Trophoblast cell (in vitro differentiated cells and primary cell): ENCODE measurements around the gene AUTS2.

Source experiments
- DNase-seq, 2 donors: peaks; one replicate each; pipeline ENCODE4 v3.0.0-alpha.2; 2016
- H2AFZ ChIP-seq: 2 replicates; pipeline ENCODE4 v1.6.1; 2013; ENCODE audit warnings: low read length, moderate library complexity, mild to moderate bottlenecking; ENCODE audit not compliant: insufficient read depth, poor library complexity
- H2AK5ac ChIP-seq: 2 replicates; pipeline ENCODE4 v1.6.1; 2013; ENCODE audit warnings: mild to moderate bottlenecking, low read length
- H2BK120ac ChIP-seq: 2 replicates; pipeline ENCODE4 v1.6.1; 2013; ENCODE audit warnings: low read length, mild to moderate bottlenecking, moderate library complexity; ENCODE audit not compliant: insufficient read depth, poor library complexity
- H2BK12ac ChIP-seq: 2 replicates; pipeline ENCODE4 v1.6.1; 2013; ENCODE audit warnings: mild to moderate bottlenecking, low read length, moderate library complexity
- H2BK5ac ChIP-seq: 2 replicates; pipeline ENCODE4 v1.6.1; 2013; ENCODE audit warnings: low read length, low read depth, moderate library complexity, mild to moderate bottlenecking; ENCODE audit not compliant: poor library complexity
- H3K14ac ChIP-seq: 2 replicates; pipeline ENCODE4 v1.6.1; 2013; ENCODE audit warnings: mild to moderate bottlenecking, low read length
- H3K18ac ChIP-seq: 2 replicates; pipeline ENCODE4 v1.6.1; 2013; ENCODE audit warnings: mild to moderate bottlenecking, low read length
- H3K23ac ChIP-seq: 2 replicates; pipeline ENCODE4 v1.6.1; 2013; ENCODE audit warnings: low read length
- H3K27ac ChIP-seq: 2 replicates; pipeline ENCODE4 v1.5.1; 2013; ENCODE audit warnings: low read depth, mild to moderate bottlenecking, inconsistent platforms, low read length, moderate library complexity
- H3K27me3 ChIP-seq: 2 replicates; pipeline ENCODE4 v1.6.1; 2013; ENCODE audit warnings: inconsistent platforms, mild to moderate bottlenecking, low read length, moderate library complexity; ENCODE audit not compliant: insufficient read depth
- H3K36me3 ChIP-seq, 2 experiments: 1 replicate in 1 of 2; 2 replicates in 1 of 2; pipeline ENCODE4 v1.6.1; 2013; ENCODE audit warnings: low read length in 2 of 2, mild to moderate bottlenecking in 2 of 2, moderate library complexity in 1 of 2; ENCODE audit not compliant: insufficient read depth in 2 of 2, control insufficient read depth in 1 of 2
- H3K4ac ChIP-seq: 2 replicates; pipeline ENCODE4 v1.6.1; 2013; ENCODE audit warnings: low read depth, mild to moderate bottlenecking, low read length, moderate library complexity
- H3K4me1 ChIP-seq, 2 experiments: 1 replicate in 1 of 2; 2 replicates in 1 of 2; pipeline ENCODE4 v1.6.1; 2013; ENCODE audit warnings: low read length in 2 of 2, mild to moderate bottlenecking in 2 of 2, moderate library complexity in 1 of 2; ENCODE audit not compliant: insufficient read depth in 2 of 2, control insufficient read depth in 1 of 2
- H3K4me2 ChIP-seq: 2 replicates; pipeline ENCODE4 v1.6.1; 2013; ENCODE audit warnings: inconsistent platforms, mild to moderate bottlenecking, low read length, moderate library complexity
- H3K4me3 ChIP-seq: 2 replicates; pipeline ENCODE4 v1.5.1; 2013; ENCODE audit warnings: mild to moderate bottlenecking, low read depth, low read length, inconsistent platforms
- H3K79me1 ChIP-seq: one replicate; pipeline ENCODE4 v1.6.1; 2013; ENCODE audit warnings: low read length
- H3K79me2 ChIP-seq: 2 replicates; pipeline ENCODE4 v1.6.1; 2013; ENCODE audit warnings: low read length, mild to moderate bottlenecking; ENCODE audit not compliant: control insufficient read depth, insufficient read depth, poor library complexity
- H3K9ac ChIP-seq: 2 replicates; pipeline ENCODE4 v1.6.1; 2013; ENCODE audit warnings: mild to moderate bottlenecking, low read length
- H3K9me3 ChIP-seq: 2 replicates; pipeline ENCODE4 v1.6.1; 2013; ENCODE audit warnings: low read depth, mild to moderate bottlenecking, control low read depth, inconsistent platforms, low read length; ENCODE audit not compliant: insufficient read depth
- H4K12ac ChIP-seq: 2 replicates; pipeline ENCODE4 v1.6.1; 2013; ENCODE audit warnings: low read depth, mild to moderate bottlenecking, low read length, moderate library complexity
- H4K8ac ChIP-seq: 2 replicates; pipeline ENCODE4 v1.6.1; 2013; ENCODE audit warnings: low read depth, mild to moderate bottlenecking, low read length, moderate library complexity
- H4K91ac ChIP-seq: one replicate; pipeline ENCODE4 v1.6.1; 2013; ENCODE audit warnings: low read depth, mild to moderate bottlenecking, low read length, moderate library complexity
- WGBS: extraction: QIAGEN DNeasy Blood & Tissue Kit; methylation state at CpG from one replicate; pipeline ENCODE4 v1.1.7; 2013; ENCODE audit warnings: missing lambda C conversion rate; ENCODE audit not compliant: insufficient read length, insufficient coverage; ENCODE audit errors: extremely low coverage; 5-methylcytosine and 5-hydroxymethylcytosine counted together

AUTS2 gene

GRCh38 chr7:70434821-70435220 is 836.5 kb downstream of the AUTS2 start:
- Histone ChIP-seq H3K23ac (no peak overlapping the region), H3K14ac (no peak overlapping the region), H3K4me3 (no peak overlapping the region), H4K91ac (no peak overlapping the region), H3K27ac (no peak overlapping the region), H2BK5ac (no peak overlapping the region), H3K9ac (no peak overlapping the region), H2AK5ac (no peak overlapping the region), H4K12ac (no peak overlapping the region), H2AFZ (no peak overlapping the region), H3K36me3 (no peaks in the 10 kb centered on the region), H2BK120ac (no peak overlapping the region), H3K4me1 (no peaks in the 10 kb centered on the region), H3K18ac (no peak overlapping the region), H2BK12ac (no peak overlapping the region), H3K79me1 (no peaks in the 10 kb centered on the region), H3K27me3 (no peaks in the 10 kb centered on the region), H3K9me3 (peaks cover 2% of the 10 kb centered on the region), H4K8ac (no peak overlapping the region), H3K79me2 (no peaks in the 10 kb centered on the region), H3K4ac (no peak overlapping the region), H3K4me2 (no peak overlapping the region)
- DNase-seq = no peak
- WGBS = no CpG with 5 or more reads among the region's 1 CpG

- Histone ChIP-seq H3K23ac (no peak overlapping the region), H3K79me1 (no peaks in the 10 kb centered on the region), H3K9ac (no peak overlapping the region), H3K9me3 (peaks cover 2% of the 10 kb centered on the region), H2BK12ac (no peak overlapping the region), H3K79me2 (no peaks in the 10 kb centered on the region), H2BK120ac (no peak overlapping the region), H2BK5ac (no peak overlapping the region), H3K18ac (no peak overlapping the region), H2AK5ac (no peak overlapping the region), H4K91ac (no peak overlapping the region), H3K36me3 (no peaks in the 10 kb centered on the region), H2AFZ (no peak overlapping the region), H3K4ac (no peak overlapping the region), H3K27me3 (no peaks in the 10 kb centered on the region), H3K4me3 (no peak overlapping the region), H4K12ac (no peak overlapping the region), H3K4me1 (no peaks in the 10 kb centered on the region), H3K4me2 (no peak overlapping the region), H4K8ac (no peak overlapping the region), H3K27ac (no peak overlapping the region), H3K14ac (no peak overlapping the region)
- WGBS = no CpG with 5 or more reads among the region's 1 CpG
- no peak for DNase-seq
Measured at GRCh38 chr7:70435634-70436033, 837.4 kb downstream of the AUTS2 start.

GRCh38 chr7:70436790-70437350 is 838.6 kb downstream of the AUTS2 start:
- Histone ChIP-seq H2BK120ac (no peak overlapping the region), H3K4me3 (no peak overlapping the region), H2BK12ac (no peak overlapping the region), H3K79me1 (no peaks in the 10 kb centered on the region), H3K14ac (no peak overlapping the region), H2AFZ (no peak overlapping the region), H3K27ac (no peak overlapping the region), H3K23ac (no peak overlapping the region), H3K4me2 (no peak overlapping the region), H4K12ac (no peak overlapping the region), H4K8ac (no peak overlapping the region), H3K4ac (no peak overlapping the region), H3K79me2 (no peaks in the 10 kb centered on the region), H3K18ac (no peak overlapping the region), H4K91ac (no peak overlapping the region), H3K9me3 (peaks cover 2% of the 10 kb centered on the region), H3K36me3 (no peaks in the 10 kb centered on the region), H3K27me3 (no peaks in the 10 kb centered on the region), H2BK5ac (no peak overlapping the region), H3K9ac (no peak overlapping the region), H2AK5ac (no peak overlapping the region), H3K4me1 (no peaks in the 10 kb centered on the region)
- no peak for DNase-seq
- no CpG with 5 or more reads among the region's 5 CpGs for WGBS

- no peak for DNase-seq
- Histone ChIP-seq H3K36me3 (no peaks in the 10 kb centered on the region), H3K4ac (no peak overlapping the region), H3K79me2 (no peaks in the 10 kb centered on the region), H2BK5ac (no peak overlapping the region), H4K8ac (no peak overlapping the region), H3K9ac (no peak overlapping the region), H2BK120ac (no peak overlapping the region), H2BK12ac (no peak overlapping the region), H3K27ac (no peak overlapping the region), H3K79me1 (no peaks in the 10 kb centered on the region), H3K23ac (no peak overlapping the region), H3K4me2 (no peak overlapping the region), H3K4me1 (no peaks in the 10 kb centered on the region), H4K12ac (no peak overlapping the region), H2AFZ (no peak overlapping the region), H3K4me3 (no peak overlapping the region), H3K9me3 (peaks cover 2% of the 10 kb centered on the region), H3K27me3 (no peaks in the 10 kb centered on the region), H4K91ac (no peak overlapping the region), H2AK5ac (no peak overlapping the region), H3K14ac (no peak overlapping the region), H3K18ac (no peak overlapping the region)
- no CpG with 5 or more reads among the region's 2 CpGs for WGBS
Measured at GRCh38 chr7:70439651-70440050, 841.4 kb downstream of the AUTS2 start.
